HuH-7 (cell line): Measurements from ENCODE around the gene PARD3B.

ENCODE experiments used
- DNase-seq: peaks from one replicate; pipeline ENCODE4 v3.0.0; 2011; ENCODE audit warnings: low spot score

PARD3B gene

GRCh38 chr2:204958371-204958770 lies 413.1 kb downstream of the PARD3B start:
- no peak for DNase-seq

DNA sequence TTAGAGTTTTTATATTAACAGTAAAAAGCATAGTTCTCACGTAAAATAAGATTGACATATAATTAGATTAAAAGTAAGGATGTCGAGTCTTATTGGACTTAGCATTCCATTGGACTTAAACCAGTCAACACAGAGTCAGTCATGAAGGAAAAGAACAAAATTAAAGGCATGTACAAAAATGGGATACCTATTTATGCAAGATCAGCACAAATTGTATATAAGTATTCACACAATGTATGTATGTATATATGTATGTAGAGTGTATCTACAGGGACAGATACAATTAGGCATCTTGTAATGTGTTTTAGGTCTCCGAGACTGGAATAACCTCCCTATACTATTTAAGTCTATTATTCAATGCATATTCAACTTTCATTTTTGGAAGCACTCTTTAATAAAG lies 419.1 kb downstream of the PARD3B start:
- no peak for DNase-seq

DNA sequence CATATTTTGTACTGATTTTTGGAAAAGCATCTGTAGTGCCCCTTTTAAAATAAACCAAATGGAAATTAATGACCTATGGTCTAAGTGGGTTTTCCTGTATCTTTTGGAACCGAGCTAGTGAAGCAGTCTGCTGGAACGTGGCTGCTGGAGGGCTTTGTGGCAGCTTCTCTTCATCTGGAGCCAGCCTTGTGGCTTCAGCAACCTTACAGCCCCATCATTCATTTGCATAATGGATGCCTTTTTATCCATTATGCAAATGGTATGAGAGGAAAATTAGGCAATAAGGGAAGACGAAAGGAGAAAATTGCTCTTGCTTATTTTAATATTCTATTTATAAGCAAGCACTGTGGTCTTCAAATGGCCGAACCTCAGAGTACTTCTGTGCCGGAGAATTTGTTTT lies 421.0 kb downstream of the PARD3B start:
- no peak for DNase-seq

DNA sequence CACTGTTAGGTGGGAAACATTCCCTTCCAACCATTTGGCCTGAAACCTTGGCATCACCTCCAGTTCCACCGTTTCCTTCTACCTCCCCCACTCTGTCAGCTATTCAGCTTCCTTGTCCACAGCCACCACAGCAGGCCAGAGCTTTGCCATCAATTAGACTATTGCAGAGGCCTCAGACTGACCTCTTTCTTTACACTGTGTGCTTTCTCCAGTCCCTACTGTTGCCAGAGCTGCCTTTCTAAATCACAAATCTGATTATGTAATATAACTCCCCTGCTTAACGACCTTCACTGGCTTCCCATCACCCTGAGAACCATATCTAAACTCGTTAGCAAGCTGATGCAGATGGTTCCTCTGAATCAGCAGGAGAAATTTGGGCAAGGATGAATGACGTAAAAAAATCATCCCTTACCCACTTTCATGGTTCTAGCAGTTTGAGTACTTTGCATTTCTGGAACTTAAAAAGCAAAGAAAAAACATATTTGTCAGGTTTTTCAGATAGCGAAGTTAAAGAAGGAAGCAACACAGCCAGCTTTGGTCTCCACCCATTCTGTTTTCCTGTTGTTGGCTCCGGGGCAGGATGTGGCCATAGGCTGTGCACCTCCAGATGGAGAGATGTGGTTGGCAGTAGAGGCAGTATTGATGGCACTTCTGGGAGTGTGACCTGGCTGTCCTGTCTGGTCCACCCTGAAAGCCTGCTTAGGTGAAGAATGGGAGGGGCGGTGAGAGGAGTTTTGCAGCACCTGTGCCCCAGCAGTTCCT lies 422.1 kb downstream of the PARD3B start:
- no peak for DNase-seq

GRCh38 chr2:204971206-204971907 lies 426.1 kb downstream of the PARD3B start:
- DNase-seq: no peak

GRCh38 chr2:204972161-204972560 lies 426.9 kb downstream of the PARD3B start:
- no peak for DNase-seq

DNA sequence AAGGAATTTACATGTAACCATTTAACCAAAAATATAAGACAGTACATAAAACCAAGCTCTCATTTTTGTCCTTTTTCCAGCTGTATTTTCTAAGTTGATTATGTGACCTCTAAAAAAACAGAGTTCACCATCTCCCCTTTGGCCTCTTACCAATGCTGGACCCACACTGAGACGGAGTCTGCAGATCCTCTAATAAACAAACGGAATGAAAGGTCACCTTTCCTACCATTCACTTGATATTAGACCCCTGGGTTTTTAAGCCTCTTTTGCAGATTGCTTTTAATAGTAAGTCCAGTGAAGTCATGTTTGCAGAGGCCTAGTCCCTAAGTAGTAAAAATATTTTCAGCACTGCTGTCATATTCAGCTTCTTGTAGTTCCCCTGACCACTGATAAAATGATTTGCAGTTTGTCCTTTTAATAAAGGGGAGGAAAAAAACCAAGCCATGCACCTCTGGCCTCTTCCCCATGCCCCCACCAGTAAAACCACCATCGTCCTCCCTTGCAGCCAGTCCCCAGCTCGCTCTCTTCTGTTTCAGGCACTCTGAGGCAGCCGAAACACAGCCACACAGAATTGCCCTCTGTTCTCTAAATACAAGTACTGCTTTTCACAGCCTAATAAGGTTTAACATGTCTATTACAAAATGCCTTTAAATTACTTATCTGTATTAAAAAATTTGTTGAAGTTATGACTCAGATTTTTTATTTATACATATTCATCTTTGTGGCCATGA lies 427.5 kb downstream of the PARD3B start:
- no peak for DNase-seq

GRCh38 chr2:204973616-204974015 lies 428.3 kb downstream of the PARD3B start:
- no peak for DNase-seq

DNA sequence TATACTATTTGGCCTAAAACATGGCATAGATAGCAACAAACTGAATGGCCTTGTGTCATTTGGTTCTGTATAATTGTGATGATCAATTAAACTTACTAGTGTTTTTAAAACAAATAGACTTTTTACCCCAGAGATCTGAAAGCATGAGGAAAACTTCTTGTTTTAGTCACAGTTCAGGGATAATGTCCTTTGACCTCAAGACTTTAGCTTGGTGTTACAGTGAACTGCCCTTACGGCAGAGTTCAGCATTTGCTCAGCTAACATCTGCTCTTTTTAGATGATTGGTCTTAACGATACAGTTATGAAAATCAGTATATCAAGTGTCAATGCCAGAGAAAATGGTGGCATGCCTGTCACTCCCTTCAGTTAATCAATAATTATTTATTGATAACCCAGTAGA lies 429.2 kb downstream of the PARD3B start:
- no peak for DNase-seq

DNA sequence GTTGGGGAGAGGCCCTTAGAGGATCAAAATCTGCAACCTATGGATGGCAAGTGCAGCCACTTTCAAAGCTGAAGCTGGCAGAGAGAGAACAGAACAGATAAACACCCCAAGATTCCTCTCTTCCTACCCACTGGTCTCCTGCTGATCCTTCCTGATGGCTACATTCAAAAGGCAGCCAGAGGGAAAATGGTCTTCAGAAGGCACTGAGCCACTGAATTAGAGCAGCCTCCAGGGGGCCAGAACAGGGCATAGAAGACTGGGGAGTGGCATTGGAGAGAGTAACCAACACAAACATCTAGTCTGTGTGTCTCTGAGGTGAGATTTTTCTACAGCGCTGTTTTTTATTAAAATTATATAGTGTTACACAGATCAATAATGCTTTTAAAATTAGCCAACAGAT lies 432.6 kb downstream of the PARD3B start:
- no peak for DNase-seq

DNA sequence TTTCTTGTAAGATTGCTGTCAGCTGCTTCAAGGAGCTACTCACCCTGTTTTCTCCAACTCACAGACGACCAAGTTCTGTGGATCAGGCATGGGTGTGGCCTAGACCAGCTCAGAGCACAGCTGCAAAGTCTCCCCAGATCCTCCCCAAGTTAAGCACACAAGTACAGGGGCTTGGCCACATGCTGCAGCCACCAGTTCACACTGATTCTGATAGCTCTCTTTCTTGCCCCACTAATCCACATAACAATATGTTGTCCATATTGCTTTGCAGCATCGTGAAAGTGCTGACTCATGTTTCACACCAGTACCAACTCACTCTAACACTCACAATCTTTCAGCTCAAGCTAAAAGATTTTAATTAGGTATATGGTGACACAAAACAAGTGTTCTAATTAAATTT lies 437.0 kb downstream of the PARD3B start:
- no peak for DNase-seq

- DNase-seq: no peak
Measured at GRCh38 chr2:204984518-204984917, 439.2 kb downstream of the PARD3B start.

DNA sequence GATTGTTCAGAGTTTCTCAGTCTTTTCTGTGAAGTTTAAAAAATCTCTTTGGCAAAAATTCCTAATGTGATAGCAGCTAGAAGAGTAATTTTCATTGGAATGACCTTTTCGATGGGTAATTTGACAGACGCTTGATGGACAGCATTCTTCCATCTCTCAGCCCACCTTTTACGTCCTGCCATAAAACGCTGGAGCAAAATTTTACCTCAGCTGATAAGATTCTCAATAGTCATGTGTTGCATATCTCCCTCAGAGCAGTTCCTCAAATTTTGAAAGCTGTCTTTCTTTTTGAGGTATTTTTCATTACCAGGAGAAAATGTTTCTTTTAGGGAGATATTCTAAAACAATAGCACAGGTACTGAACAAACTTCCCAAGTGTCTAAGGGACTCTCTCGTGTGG lies 441.4 kb downstream of the PARD3B start:
- DNase-seq: no peak

DNA sequence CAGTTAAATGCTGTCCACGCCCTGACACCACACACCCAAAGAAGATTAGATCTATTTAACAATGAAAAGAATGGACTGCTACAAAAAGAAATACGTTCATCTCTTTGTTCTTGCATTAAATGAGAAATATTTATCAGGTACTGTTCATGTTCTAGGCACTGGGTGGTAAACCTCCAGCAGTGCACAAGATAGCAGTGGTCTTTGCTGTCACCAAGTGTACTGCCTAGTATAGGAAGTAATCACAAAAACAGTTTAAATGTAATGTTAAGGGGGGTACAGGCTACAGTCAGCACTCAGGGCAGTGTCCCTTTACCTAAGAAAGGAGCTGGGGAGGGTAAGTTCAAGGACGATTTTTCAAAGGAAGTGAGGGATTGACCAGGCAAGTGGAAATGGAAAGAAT lies 443.6 kb downstream of the PARD3B start:
- DNase-seq: no peak

DNA sequence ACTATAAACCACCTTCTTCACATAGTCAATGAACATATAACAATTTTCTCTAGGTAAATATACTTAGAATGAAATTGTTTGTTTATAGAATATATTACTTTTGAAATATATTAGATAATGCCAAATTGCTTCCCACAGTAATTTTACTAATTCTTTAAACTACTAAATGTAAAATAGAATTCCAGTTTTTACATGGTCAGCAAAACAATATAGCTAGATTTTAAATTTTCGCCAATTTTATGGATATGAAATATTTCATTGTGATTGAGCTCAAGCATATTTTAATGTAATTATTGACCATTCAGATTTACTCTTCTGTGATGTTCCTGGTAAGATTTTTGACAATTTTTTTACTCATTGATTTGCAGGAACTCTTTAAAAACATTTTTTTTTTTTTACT lies 444.6 kb downstream of the PARD3B start:
- DNase-seq: no peak

DNA sequence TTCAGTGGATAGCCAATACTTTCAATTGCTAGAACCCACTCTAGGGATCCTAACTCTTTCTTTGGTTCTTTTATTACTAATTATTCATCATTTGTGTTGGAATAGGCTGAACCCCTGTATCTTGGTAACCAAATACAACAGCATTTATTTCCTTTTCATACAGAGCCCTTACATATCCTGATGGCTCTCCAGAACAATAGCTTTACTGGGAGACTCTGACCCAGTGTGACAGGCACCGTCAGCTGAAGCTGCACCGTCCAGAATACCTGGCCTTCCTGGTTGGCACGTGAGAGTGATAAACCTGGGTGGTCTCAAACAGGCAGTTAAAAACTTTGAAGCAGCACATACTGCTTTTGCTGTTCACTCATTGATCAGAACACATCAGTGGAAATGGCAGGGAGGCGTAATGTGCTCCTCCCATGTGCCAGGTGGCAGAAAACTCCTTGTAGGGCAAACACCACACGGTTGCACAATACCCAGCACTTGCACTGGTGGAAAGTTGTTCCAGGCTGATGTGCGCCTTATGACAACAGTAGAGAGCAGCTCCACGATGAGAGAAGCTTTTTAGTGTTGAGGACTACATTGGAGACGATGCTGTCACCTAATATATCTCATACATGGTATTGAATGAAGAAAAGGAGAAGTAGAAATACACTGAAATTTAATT lies 456.2 kb downstream of the PARD3B start:
- no peak for DNase-seq

GRCh38 chr2:205002390-205002789 lies 457.1 kb downstream of the PARD3B start:
- DNase-seq: no peak

GRCh38 chr2:205003288-205003687 lies 458.0 kb downstream of the PARD3B start:
- no peak for DNase-seq

- no peak for DNase-seq
Measured at GRCh38 chr2:205010196-205010595, 464.9 kb downstream of the PARD3B start.

GRCh38 chr2:205011031-205011430 lies 465.8 kb downstream of the PARD3B start:
- DNase-seq: no peak

DNA sequence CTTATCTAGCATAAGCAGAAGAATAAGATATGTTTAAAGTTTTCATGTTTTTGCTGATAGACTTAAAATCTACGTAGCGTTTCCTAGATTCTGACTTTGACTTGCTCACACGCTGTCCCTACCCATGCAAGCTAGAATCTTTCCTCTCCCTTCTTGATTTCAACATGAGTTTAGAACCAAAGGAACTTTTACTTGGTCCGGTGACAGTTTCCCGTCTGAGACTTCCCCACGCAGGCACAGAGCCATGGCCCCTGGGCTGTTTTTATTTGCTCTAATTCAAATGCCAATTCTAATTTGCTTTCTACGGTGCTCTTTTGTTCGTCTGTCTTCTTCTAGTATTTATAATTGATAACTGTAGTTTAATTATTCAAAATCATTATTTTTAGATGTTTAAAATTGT lies 467.7 kb downstream of the PARD3B start:
- DNase-seq: no peak

- DNase-seq: no peak
Measured at GRCh38 chr2:205013586-205013985, 468.3 kb downstream of the PARD3B start.

- DNase-seq: no peak
Measured at GRCh38 chr2:205014201-205014600, 468.9 kb downstream of the PARD3B start.
